ENCODE measurements around the gene SLAMF1. TPM values are rescaled to one million over a fixed set of nuclear protein-coding genes. Genes with fewer than 3 reads are reported as not detected.

The SLAMF1 gene
- total RNA-seq, 1 donor from 2014 or later = 6.9 TPM

DNA sequence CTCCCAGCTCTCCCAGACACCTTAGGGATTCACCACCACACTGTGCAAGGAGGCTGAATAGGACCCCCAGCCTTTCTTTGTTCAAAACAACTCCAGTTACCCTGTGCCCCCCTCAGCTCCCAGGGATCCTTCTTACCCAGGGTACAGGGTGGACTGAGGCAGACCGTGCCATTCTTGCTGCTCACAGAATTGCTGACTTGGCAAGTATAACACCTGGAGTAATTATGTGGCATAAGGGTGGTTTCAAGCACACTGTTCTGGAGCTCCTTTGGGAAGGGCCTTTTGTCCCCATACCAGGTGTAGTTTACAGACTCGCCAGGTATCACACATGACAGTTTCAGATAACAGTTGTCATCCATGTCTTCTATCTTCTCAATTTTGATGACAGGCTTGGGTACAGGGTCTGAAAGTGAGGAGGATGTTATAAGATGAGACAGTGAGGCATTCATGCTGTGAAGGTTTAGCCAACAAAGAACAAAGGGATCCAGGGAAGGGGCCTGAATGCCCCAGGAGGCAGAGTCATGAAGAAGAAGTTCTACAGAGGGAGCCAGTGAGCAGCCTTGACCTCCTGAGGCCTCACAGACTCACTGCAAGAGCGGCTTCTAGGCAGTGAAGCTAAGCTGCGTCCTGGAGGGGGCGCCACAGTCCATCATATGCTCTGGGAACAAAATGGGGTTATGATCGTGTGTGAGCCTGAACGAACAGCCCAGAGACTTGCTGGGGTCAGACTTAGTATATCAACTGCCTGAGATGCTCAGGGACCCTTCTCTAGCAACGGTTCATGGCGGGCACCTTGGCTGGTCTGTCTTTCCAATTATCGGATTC, 34.4 kb upstream of the SLAMF1 start:
- intact Hi-C loops (cut with DNase I) = no loop called here
- no peak for DNase-seq (ENCODE audit: extremely low spot score in 2 of 2)
- TF ChIP-seq POLR2A (IDR thresholded peaks at IDR 0.05) (no peak), CTCF (IDR thresholded peaks at IDR 0.05) (peak; percentile 26 to 49 (median 32)), POLR2AphosphoS5 (IDR thresholded peaks at IDR 0.05; ENCODE audit: insufficient read depth in 1 of 2, low read depth in 1 of 2) (peak in 1 of 2 donors; percentile 33)

GRCh38 chr1:160680399-160680798, 33.6 kb upstream of the SLAMF1 start:
- intact Hi-C loops (cut with DNase I) = no loop called here
- no peaks in the 10 kb centered on the region for H3K36me3 ChIP-seq
- no peak for TF ChIP-seq POLR2AphosphoS5 (IDR thresholded peaks at IDR 0.05; ENCODE audit: insufficient read depth in 1 of 2, low read depth in 1 of 2)
- TF ChIP-seq POLR2A (IDR thresholded peaks at IDR 0.05) = no peak
- no peak for TF ChIP-seq CTCF (IDR thresholded peaks at IDR 0.05)
- no peaks in the 10 kb centered on the region for H3K9me3 ChIP-seq
- H3K4me1 ChIP-seq = no peaks in the 10 kb centered on the region
- H3K27me3 ChIP-seq = no peaks in the 10 kb centered on the region
- H3K27ac ChIP-seq = no peak overlapping the region
- H3K4me3 ChIP-seq = no peak overlapping the region
- DNase-seq (ENCODE audit: extremely low spot score in 2 of 2) = no peak

More for the DNA sequence above, 34.4 kb upstream of the SLAMF1 start:
- Histone ChIP-seq H3K27ac (no peak overlapping the region), H3K9me3 (no peaks in the 10 kb centered on the region), H3K36me3 (no peaks in the 10 kb centered on the region), H3K4me1 (no peaks in the 10 kb centered on the region), H3K4me3 (no peak overlapping the region), H3K27me3 (no peaks in the 10 kb centered on the region)

DNA sequence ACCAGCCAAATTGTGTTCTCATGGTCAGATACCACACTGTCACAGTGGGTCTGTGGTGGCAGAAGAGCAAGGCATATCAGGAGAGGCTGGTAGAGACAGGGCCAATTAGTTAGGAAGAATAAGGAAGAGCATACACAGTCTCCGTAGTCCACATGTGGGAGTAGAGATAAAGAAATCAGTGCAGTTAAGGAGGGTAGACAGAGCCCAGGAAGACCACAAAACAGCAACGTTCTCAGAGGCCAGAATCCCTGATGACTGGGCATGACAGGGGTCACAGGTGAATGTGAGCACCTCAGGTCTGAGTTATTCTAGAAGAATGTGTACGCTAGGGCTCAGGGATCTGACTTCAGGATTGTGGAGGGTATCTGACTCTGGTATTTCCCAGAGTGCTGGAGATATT, 33.0 kb upstream of the SLAMF1 start:
- H3K27ac ChIP-seq = no peak overlapping the region
- H3K36me3 ChIP-seq = no peaks in the 10 kb centered on the region
- intact Hi-C loops (cut with DNase I) = no loop called here
- H3K27me3 ChIP-seq = no peaks in the 10 kb centered on the region
- TF ChIP-seq POLR2A (IDR thresholded peaks at IDR 0.05) = no peak
- TF ChIP-seq POLR2AphosphoS5 (IDR thresholded peaks at IDR 0.05; ENCODE audit: insufficient read depth in 1 of 2, low read depth in 1 of 2) = no peak
- TF ChIP-seq CTCF (IDR thresholded peaks at IDR 0.05) = no peak
- no peak for DNase-seq (ENCODE audit: extremely low spot score in 2 of 2)
- no peaks in the 10 kb centered on the region for H3K4me1 ChIP-seq
- H3K4me3 ChIP-seq = no peak overlapping the region
- no peaks in the 10 kb centered on the region for H3K9me3 ChIP-seq

- TF ChIP-seq POLR2A (IDR thresholded peaks at IDR 0.05) = no peak
- no peak for TF ChIP-seq CTCF (IDR thresholded peaks at IDR 0.05)
- no peak for TF ChIP-seq POLR2AphosphoS5 (IDR thresholded peaks at IDR 0.05; ENCODE audit: insufficient read depth in 1 of 2, low read depth in 1 of 2)
- intact Hi-C loops (cut with DNase I) = no loop called here
Measured at GRCh38 chr1:160676869-160677597, 30.2 kb upstream of the SLAMF1 start.

More at GRCh38 chr1:160676869-160677597, 30.2 kb upstream of the SLAMF1 start:
- Histone ChIP-seq H3K4me1 (no peaks in the 10 kb centered on the region), H3K27ac (no peak overlapping the region), H3K4me3 (no peak overlapping the region), H3K27me3 (no peaks in the 10 kb centered on the region), H3K9me3 (no peaks in the 10 kb centered on the region), H3K36me3 (no peaks in the 10 kb centered on the region)
- DNase-seq (ENCODE audit: extremely low spot score in 2 of 2) = no peak

Measured in vagina (tissue), 2 donors.